HepG2 (cell line): ENCODE results near the gene ASCC3. TPM values are rescaled to one million over a fixed set of nuclear protein-coding genes. Genes with fewer than 3 reads are reported as not detected.

ENCODE experiments used
- ATAC-seq: fragments of 200-7000 bp; cut with Tn5 transposase; 3 replicates; pipeline ENCODE4 v1.9.1; 2020; ENCODE audit warnings: mild to moderate bottlenecking, moderate library complexity
- BruUV-seq: library from RNA; stranded (reverse); fragments of 400-500 nt; replicated peaks from 2 replicates; lab custom pipeline; 2021; lab: Mats Ljungman, UMichigan
- CTCF ChIA-PET: fragments of 300-600 bp; formaldehyde crosslinking; extraction: SDS; loops from one replicate; lab custom pipeline; 2021; ENCODE audit warnings: low total read pairs, inconsistent platforms, low intra/inter-chr PET ratio; lab: Yijun Ruan, JAX
- POLR2A ChIA-PET: fragments of 350-600 bp; sonication (Branson Sonifier 250); formaldehyde crosslinking; loops from one replicate; lab custom pipeline; 2020; ENCODE audit warnings: antibody characterized with exemption, inconsistent platforms; lab: Yijun Ruan, JAX
- DNase-seq: peaks from one replicate; pipeline ENCODE4 v3.0.0-alpha.2; 2015; ENCODE audit warnings: low spot score
- FAIRE-seq: peaks from 3 replicates; lab custom pipeline; 2011; peaks lifted over from hg19 to GRCh38; lab: Jason Lieb, UNC
- H2AFZ ChIP-seq: one replicate; pipeline ENCODE4 v1.6.1; 2011; ENCODE audit warnings: low read length, inconsistent platforms
- H3K27ac ChIP-seq: fragments of 300-600 bp; 3 replicates; pipeline ENCODE4 v1.8.0; 2011; ENCODE audit warnings: mixed run types, mild to moderate bottlenecking, mixed read lengths, low read length, inconsistent platforms; ENCODE audit not compliant: insufficient read depth; ENCODE audit errors: extremely low read length
- H3K27me3 ChIP-seq, 2 experiments: fragments of 200-600 bp in 1 of 2; 2 replicates in 1 of 2; 3 replicates in 1 of 2; pipeline versions ENCODE4 v1.6.0 to v1.8.0; 2011; ENCODE audit warnings: low read length in 2 of 2, mild to moderate bottlenecking in 2 of 2, moderate library complexity in 2 of 2, inconsistent platforms in 1 of 2; ENCODE audit not compliant: insufficient read depth in 2 of 2, control insufficient read depth in 1 of 2
- H3K36me3 ChIP-seq, 2 experiments: fragments of 200-600 bp in 1 of 2; replicated peaks in 1 of 2; 2 replicates in 1 of 2; 3 replicates in 1 of 2; pipeline versions ENCODE4 v1.5.1 to v1.8.0; 2011; ENCODE audit warnings: low read length in 2 of 2, inconsistent platforms in 1 of 2; ENCODE audit not compliant: insufficient read depth in 2 of 2, control insufficient read depth in 1 of 2
- H3K4me1 ChIP-seq: 2 replicates; pipeline ENCODE4 v1.5.1; 2012; ENCODE audit warnings: low read length, inconsistent platforms; ENCODE audit not compliant: insufficient read depth
- H3K4me2 ChIP-seq: 2 replicates; pipeline ENCODE4 v1.6.0; 2011; ENCODE audit warnings: low read depth, low read length, inconsistent platforms
- H3K4me3 ChIP-seq, 3 experiments: fragments of 200-600 bp in 1 of 3; sonication (generic), shearing (Covaris generic) in 1 of 3; replicated peaks in 1 of 3; 2 replicates each; pipeline ENCODE4 v1.5.1; 2011 to 2016; ENCODE audit warnings: low read length in 3 of 3, inconsistent platforms in 2 of 3, low read depth in 2 of 3, mild to moderate bottlenecking in 2 of 3, control low read depth in 1 of 3, mixed read lengths in 1 of 3; ENCODE audit not compliant: insufficient read depth in 1 of 3
- H3K79me2 ChIP-seq: one replicate; pipeline ENCODE4 v1.6.1; 2011; ENCODE audit warnings: low read length, inconsistent platforms; ENCODE audit not compliant: insufficient read depth
- H3K9ac ChIP-seq: 2 replicates; pipeline ENCODE4 v1.6.0; 2011; ENCODE audit warnings: mild to moderate bottlenecking, low read depth, low read length, inconsistent platforms; ENCODE audit not compliant: insufficient read depth
- H3K9me3 ChIP-seq: 2 replicates; pipeline ENCODE4 v1.5.1; 2012; ENCODE audit warnings: mild to moderate bottlenecking, low read length
- H4K20me1 ChIP-seq: 2 replicates; pipeline ENCODE4 v1.6.0; 2011; ENCODE audit warnings: inconsistent platforms, mild to moderate bottlenecking, low read length, moderate library complexity; ENCODE audit not compliant: insufficient read depth
- CERS6 ChIP-seq: sonication (generic); formaldehyde crosslinking; IDR thresholded peaks from 2 replicates; pipeline ENCODE4 v1.5.0; 2020; ENCODE audit warnings: missing genetic modification reagents
- KDM4B ChIP-seq: sonication (generic); formaldehyde crosslinking; IDR thresholded peaks from 2 replicates; pipeline ENCODE4 v1.4.0; 2020; ENCODE audit warnings: missing genetic modification reagents
- TBP ChIP-seq: sonication (generic); formaldehyde crosslinking; IDR thresholded peaks from 2 replicates; pipeline ENCODE4 v1.5.0; 2020; ENCODE audit warnings: missing genetic modification reagents
- TRIM24 ChIP-seq: sonication (generic); formaldehyde crosslinking; IDR thresholded peaks from 2 replicates; pipeline ENCODE4 v1.8.0; 2022; ENCODE audit warnings: mild to moderate bottlenecking, missing genetic modification reagents
- ZBTB42 ChIP-seq: sonication (generic); formaldehyde crosslinking; IDR thresholded peaks from 2 replicates; pipeline ENCODE4 v1.5.0; 2020; ENCODE audit warnings: mild to moderate bottlenecking, missing genetic modification reagents
- ZNF251 ChIP-seq: sonication (generic); formaldehyde crosslinking; IDR thresholded peaks from 2 replicates; pipeline ENCODE4 v1.9.0; 2021; ENCODE audit warnings: mild to moderate bottlenecking, missing genetic modification reagents
- ZNF260 ChIP-seq: sonication (generic); formaldehyde crosslinking; IDR thresholded peaks from 2 replicates; pipeline ENCODE4 v1.4.0; 2020; ENCODE audit warnings: missing genetic modification reagents, low read depth, mild to moderate bottlenecking, borderline replicate concordance
- ZNF432 ChIP-seq: sonication (generic); formaldehyde crosslinking; IDR thresholded peaks from 2 replicates; pipeline ENCODE4 v1.5.0; 2020; ENCODE audit warnings: missing genetic modification reagents, mild to moderate bottlenecking, borderline replicate concordance
- ZNF451 ChIP-seq: sonication (generic); formaldehyde crosslinking; IDR thresholded peaks from 2 replicates; pipeline ENCODE4 v1.5.0; 2020; ENCODE audit warnings: mild to moderate bottlenecking, missing genetic modification reagents
- ZNF605 ChIP-seq: sonication (generic); formaldehyde crosslinking; IDR thresholded peaks from 2 replicates; pipeline ENCODE4 v1.8.0; 2022; ENCODE audit warnings: mild to moderate bottlenecking, missing genetic modification reagents
- ZSCAN25 ChIP-seq: sonication (generic); formaldehyde crosslinking; IDR thresholded peaks from 2 replicates; pipeline ENCODE4 v1.8.0; 2022; ENCODE audit warnings: mild to moderate bottlenecking, missing genetic modification reagents
- ZXDC ChIP-seq: sonication (generic); formaldehyde crosslinking; IDR thresholded peaks from 2 replicates; pipeline ENCODE4 v1.5.0; 2020; ENCODE audit warnings: mild to moderate bottlenecking, missing genetic modification reagents
- WGBS: methylation state at CpG from one replicate; pipeline ENCODE4 v1.1.6; 2017; ENCODE audit warnings: low lambda C conversion rate; 5-methylcytosine and 5-hydroxymethylcytosine counted together
- in situ Hi-C: cut with HindIII; loops from 2 replicates; pipeline ENCODE4 v1.10.0; 2017; ENCODE audit warnings: low pct_unique_long_range_greater_than_20kb; ENCODE audit not compliant: extremely low pct_ligation_motif_present
- intact Hi-C: fragments of 100-400 bp; cut with micrococcal nuclease; formaldehyde crosslinking; loops from one replicate; pipeline ENCODE4 v1.10.0; 2022; ENCODE audit not compliant: unreplicated experiment
- polyA plus RNA-seq, 8 experiments: library from polyadenylated mRNA; depleted of rRNA in 3 of 8; stranded (reverse) in 7 of 8; unstranded in 1 of 8; fragments of >200 nt; fragmentation: Illumina TruSeq in 4 of 8; extraction: Trizol in 4 of 8; gene quantifications; 2 replicates each; pipeline versions ENCODE4 v1.2.1 to v1.2.3, GENCODE V29; 2011 to 2016; ENCODE audit warnings: low read depth in 4 of 8, missing spikeins in 1 of 8, mixed read lengths in 1 of 8; ENCODE audit not compliant: insufficient read depth in 1 of 8
- total RNA-seq, 5 experiments: library from RNA; depleted of rRNA; stranded (reverse); fragments of >200 nt; fragmentation: Illumina TruSeq; extraction: Trizol; gene quantifications; 2 replicates each; pipeline ENCODE4 v1.2.3, GENCODE V29; 2016; ENCODE audit warnings: low read depth in 1 of 5

Gene ASCC3
- total and polyA plus RNA-seq, 2 of the 13 experiments (the other 11 are each of a cell fraction or from before 2014, with no cell fraction given), result 23.1 to 55.7 TPM

GRCh38 chr6:100472674-100473073 is 408.5 kb downstream of the ASCC3 start:
- Histone ChIP-seq H4K20me1 (no peaks in the 10 kb centered on the region), H3K36me3 (no peaks in the 10 kb centered on the region), H3K9me3 (no peaks in the 10 kb centered on the region), H3K4me2 (no peak overlapping the region), H2AFZ (no peak overlapping the region), H3K4me1 (no peaks in the 10 kb centered on the region), H3K27me3 (peaks cover 3 to 13% of the 10 kb centered on the region in 2 experiments; a peak in 4 of 5 replicates), H3K79me2 (no peaks in the 10 kb centered on the region), H3K4me3 (no peak overlapping the region), H3K27ac (no peak overlapping the region), H3K9ac (no peak overlapping the region)
- ATAC-seq (no peak), DNase-seq (no peak), FAIRE-seq (no peak)
- BruUV-seq, result no TSS peak
- intact Hi-C loops, result no loop called here
- ChIA-PET POLR2A (no interaction called here), CTCF (no interaction called here)
- in situ Hi-C loops, result no loop called here
- 0% methylated on average over 3 of the region's 3 CpGs for WGBS
- TF ChIP-seq ZBTB42 (no peak), TRIM24 (CRISPR knock-in tag) (no peak), TBP (CRISPR knock-in tag) (no peak), KDM4B (CRISPR knock-in tag) (no peak)

GRCh38 chr6:100470422-100471120 is 410.6 kb downstream of the ASCC3 start:
- Histone ChIP-seq H3K4me2 (no peak overlapping the region), H3K27ac (no peak overlapping the region), H3K79me2 (no peaks in the 10 kb centered on the region), H3K4me1 (peaks cover 14% of the 10 kb centered on the region; the same call in 1 of the 2 replicates), H3K4me3 (no peak overlapping the region), H3K9me3 (no peaks in the 10 kb centered on the region), H3K36me3 (no peaks in the 10 kb centered on the region)
- no peak for DNase-seq
- POLR2A ChIA-PET, result no interaction called here
- in situ Hi-C loops, result no loop called here
- 7% methylated on average over 5 of the region's 5 CpGs for WGBS
- no TSS peak for BruUV-seq
- intact Hi-C loops, result no loop called here
- no peak for TF ChIP-seq ZNF260 (CRISPR knock-in tag)
- TF ChIP-seq ZNF432 (CRISPR knock-in tag), result no peak
- no peak for TF ChIP-seq ZNF251 (CRISPR knock-in tag)
- no peak for TF ChIP-seq ZNF605
- no peak for TF ChIP-seq CERS6 (CRISPR knock-in tag)
- no peak for TF ChIP-seq ZXDC (CRISPR knock-in tag)
- no peak for TF ChIP-seq ZSCAN25 (CRISPR knock-in tag)
- TF ChIP-seq ZNF451, result no peak
- TF ChIP-seq, all 625 proteins: peak for 0
- ATAC-seq (no peak), FAIRE-seq (no peak)
- Histone ChIP-seq H2AFZ (no peak overlapping the region), H4K20me1 (no peaks in the 10 kb centered on the region), H3K9ac (no peak overlapping the region), H3K27me3 (peaks cover 6 to 33% of the 10 kb centered on the region in 2 experiments; a peak in 4 of 5 replicates)
- CTCF ChIA-PET, result no interaction called here
